ENCODE results near the gene NACC2.

NACC2 gene

DNA sequence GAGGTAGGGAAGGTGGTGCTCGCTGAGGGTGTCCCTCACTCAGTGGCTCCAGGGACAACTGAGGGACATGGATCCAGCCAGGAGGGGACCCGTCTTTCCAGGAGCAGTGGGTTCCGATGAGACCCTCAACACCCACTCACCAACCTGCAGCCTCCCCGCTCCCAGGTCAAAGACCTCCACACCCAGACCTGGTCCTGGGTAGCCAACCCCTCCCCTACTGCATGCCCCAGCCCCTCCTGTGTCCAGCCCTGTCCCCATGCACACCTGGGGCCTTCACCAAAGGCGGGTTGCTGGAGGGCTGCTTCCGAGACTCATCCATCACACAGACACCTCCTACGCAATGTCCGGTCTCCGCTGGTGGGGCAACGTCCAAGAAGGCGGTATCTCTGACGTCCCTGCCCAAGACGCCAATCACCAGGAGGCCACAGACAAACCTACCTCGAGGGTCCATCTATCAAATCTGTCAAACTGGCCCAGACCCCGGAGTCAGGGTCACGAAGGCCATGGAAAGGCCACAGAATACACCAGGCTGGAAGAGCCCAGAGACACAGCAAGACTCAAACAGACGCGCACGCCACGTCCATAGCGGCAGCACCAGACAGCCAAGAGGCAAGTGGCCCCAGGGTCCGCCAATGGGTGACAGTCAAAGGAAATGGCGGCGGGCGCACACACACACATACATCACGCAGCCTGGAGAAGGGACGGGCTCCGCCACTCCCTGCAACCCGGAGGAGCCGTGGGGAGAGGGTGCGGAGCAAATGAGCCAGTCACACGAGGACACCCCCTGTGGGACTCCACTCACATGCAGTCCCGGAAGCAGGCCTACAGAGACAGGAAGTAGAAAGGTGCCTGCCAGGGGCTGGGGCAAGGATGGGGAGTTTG, 10.8 kb downstream of the NACC2 start:
- DNase-seq (ENCODE audit: low spot score), result no peak
- in situ Hi-C loops (cut with MboI; ENCODE audit: low sequenced_read_pairs, unreplicated experiment), result no loop called here
- no peak for TF ChIP-seq CTCF (IDR thresholded peaks at IDR 0.05; ENCODE audit: borderline replicate concordance, control extremely low read depth, extremely low read depth, insufficient read depth, missing control alignments)

DNA sequence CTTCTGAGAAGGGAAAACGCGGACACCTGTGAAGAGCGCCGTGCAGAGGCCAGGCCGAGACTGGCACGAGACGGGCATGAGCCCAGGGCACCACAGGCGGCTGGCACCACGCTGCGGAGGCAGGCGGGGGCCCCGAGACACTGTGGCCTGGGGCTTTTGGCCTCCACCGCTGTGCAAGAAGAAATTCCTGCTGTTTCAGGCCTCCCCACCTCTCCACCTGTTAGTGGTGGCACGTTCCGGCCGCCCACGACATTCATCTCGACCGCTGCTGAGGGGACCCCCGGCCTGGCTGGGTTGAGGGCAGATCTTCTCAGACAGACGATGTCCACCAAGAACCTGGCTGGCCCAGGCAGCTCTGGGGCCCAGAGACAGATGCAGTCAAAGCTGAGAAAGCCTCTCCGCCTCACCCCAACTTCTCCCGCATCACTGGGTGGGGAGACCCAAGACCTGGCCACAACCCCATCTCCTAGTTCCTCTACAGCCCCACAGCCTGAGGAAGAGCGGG, 11.5 kb downstream of the NACC2 start:
- in situ Hi-C loops (cut with MboI; ENCODE audit: low sequenced_read_pairs, unreplicated experiment), result no loop called here
- DNase-seq (ENCODE audit: low spot score), result no peak
- TF ChIP-seq CTCF (IDR thresholded peaks at IDR 0.05; ENCODE audit: borderline replicate concordance, control extremely low read depth, extremely low read depth, insufficient read depth, missing control alignments), result no peak

DNA sequence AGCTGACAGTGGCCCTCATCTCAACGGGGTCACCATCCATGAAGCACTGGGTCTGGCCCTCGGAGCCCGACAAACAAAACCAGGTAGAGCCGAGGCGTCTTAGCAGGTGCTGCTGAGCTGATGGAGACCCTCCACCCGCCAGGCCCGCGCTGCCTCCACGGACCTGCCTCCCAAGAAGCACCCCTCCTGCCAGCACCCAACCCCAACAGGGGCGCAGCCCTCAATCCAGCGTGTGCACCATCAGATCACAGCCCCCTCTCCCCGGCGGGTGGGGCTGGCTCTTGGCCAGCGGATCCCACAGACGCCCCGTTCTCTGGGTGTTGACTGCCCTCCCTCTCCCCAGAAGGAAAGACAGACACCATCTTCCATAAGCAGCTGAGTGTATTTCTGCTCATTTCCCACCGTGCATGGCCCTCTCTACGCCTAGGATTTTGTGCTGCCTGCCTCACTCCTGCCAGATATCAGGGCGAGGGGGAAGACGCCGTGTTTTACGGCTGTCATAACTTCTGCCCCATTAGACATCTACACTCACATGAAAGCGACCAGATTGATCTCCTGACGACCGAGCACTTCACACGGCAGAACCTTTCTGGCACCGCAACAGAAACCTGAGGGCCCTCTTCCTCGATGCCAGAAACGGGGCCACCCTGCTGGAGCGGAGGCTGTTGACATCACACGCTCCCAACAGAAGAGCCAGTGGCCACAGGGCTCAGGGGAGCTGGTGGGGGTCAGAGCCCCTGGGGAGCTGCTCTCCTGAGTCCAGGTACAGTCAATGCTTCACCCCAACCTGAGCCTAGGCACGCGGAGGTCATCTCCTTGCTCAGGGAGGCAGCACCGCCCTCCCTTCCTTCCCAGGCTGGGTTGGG, 12.4 kb downstream of the NACC2 start:
- DNase-seq (ENCODE audit: low spot score), result no peak
- TF ChIP-seq CTCF (IDR thresholded peaks at IDR 0.05; ENCODE audit: borderline replicate concordance, control extremely low read depth, extremely low read depth, insufficient read depth, missing control alignments), result no peak
- in situ Hi-C loops (cut with MboI; ENCODE audit: low sequenced_read_pairs, unreplicated experiment), result no loop called here

GRCh38 chr9:136081826-136082495, 13.1 kb downstream of the NACC2 start:
- no peak for TF ChIP-seq CTCF (IDR thresholded peaks at IDR 0.05; ENCODE audit: borderline replicate concordance, control extremely low read depth, extremely low read depth, insufficient read depth, missing control alignments)
- in situ Hi-C loops (cut with MboI; ENCODE audit: low sequenced_read_pairs, unreplicated experiment), result no loop called here
- DNase-seq (ENCODE audit: low spot score), result no peak

DNA sequence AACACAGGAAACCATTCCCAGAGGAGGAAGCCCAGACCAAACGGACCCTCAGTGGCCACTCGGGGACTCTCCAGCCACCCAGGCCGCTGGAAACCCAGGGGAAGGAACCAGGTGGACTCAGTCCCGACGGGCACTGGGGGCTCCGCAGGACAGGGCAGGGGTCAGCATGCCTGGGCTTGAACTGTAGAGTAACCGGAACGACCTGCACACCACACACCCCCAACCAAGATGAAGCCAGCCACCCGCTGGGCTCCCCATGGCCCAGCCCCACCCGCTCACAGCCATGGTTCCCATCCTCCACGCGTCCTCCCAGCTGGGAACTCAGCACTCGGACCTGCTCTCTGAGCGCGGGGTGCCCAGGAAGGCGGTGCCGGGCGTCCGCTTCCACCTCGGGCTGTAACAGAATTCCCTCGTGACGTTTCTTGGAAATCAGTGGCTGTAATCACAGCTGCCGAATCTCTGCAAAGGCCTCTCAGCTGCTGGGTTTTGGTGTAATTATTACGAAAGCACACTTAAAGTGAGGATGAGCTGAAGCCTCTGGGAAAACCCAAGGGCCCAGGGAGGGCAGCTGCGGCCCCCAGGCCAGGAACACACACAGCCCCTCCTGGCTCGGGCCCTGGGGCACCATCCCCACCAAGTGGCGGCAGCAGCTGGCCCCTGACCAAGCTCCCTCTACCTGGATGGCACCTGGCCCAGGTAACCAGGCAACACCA, 13.8 kb downstream of the NACC2 start:
- TF ChIP-seq CTCF (IDR thresholded peaks at IDR 0.05; ENCODE audit: borderline replicate concordance, control extremely low read depth, extremely low read depth, insufficient read depth, missing control alignments), result no peak
- in situ Hi-C loops (cut with MboI; ENCODE audit: low sequenced_read_pairs, unreplicated experiment), result no loop called here
- no peak for DNase-seq (ENCODE audit: low spot score)
